ENCODE data around the gene NTN1. TPM values are rescaled to one million over a fixed set of nuclear protein-coding genes. Genes with fewer than 3 reads are reported as not detected.

The NTN1 gene
- total RNA-seq (2021), result 1.2 and 1.3 TPM in 2 replicates
- long read RNA-seq, partial matches to known transcripts, result 0 of 6 reads
- long read RNA-seq, other reads (novel, unspliced or antisense), result 6 of 6 reads

DNA sequence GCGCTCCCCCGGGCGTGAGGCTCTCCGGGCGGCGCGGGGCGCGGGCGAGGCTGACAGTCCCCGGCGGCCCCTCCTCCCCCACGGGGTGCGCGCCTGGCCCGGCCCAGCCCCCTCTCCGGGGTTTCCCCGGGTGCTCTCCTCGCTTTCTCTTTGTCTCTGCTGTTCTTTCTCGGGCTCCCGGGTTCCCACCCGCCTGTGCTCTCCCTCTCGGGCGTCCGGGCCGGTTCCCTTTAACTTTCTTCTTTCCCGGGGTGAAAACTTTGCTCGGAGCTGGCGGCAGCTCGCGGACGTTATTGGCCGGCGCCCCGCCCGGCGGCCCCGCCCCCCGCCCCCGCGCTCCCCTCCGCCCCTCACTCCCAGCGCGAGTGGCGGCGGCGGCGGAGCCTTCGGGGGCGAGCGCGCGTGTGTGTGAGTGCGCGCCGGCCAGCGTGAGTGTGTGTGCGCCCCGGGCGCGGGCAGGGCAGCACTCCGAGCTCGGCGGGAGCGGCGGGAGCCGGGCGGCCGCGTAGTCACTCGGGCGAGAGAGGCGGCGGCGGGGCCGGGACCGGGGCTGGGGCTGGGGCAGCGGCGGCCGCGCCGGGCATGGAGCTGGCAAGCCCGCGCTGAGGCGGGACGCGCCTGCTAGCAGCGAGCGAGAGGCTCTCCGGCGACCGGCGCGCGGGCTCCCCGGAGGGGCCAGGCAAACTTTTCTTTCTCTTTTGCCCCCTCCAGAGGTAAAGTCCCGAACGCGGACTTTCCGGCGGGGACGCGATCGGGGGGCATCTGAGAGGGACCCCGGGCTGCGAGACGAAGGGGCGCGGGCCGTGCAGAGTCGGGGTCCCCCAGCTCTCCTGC is at the start of gene NTN1:
Gene NTN1, plus strand, starts transcription at position 353 of the 834 bp plus-strand sequence. CDS start 864 bp downstream, outside the sequence.
- Histone ChIP-seq H4K5ac (ENCODE audit: insufficient read length, low read depth, low read length) (no peak within 1 kb of the TSS), H3K79me2 (ENCODE audit: insufficient read depth, low read length) (no peaks in the 10 kb centered on the region), H3K79me1 (ENCODE audit: insufficient read depth, low read depth, low read length, poor library complexity, severe bottlenecking) (no peaks in the 10 kb centered on the region), H3K9ac (ENCODE audit: extremely low read depth, insufficient read length, low read length) (no peak within 1 kb of the TSS), H3K4ac (ENCODE audit: low read depth, low read length) (no peak within 1 kb of the TSS), H3K56ac (ENCODE audit: insufficient read length, low read depth, low read length) (no peak within 1 kb of the TSS), H3K9me3 (ENCODE audit: control insufficient read depth, low read depth, low read length) (no peaks in the 10 kb centered on the region), H4K8ac (replicated peaks; ENCODE audit: insufficient read length, low read depth, low read length) (no peak within 1 kb of the TSS), H3T11ph (ENCODE audit: low read length) (no peak within 1 kb of the TSS), H2BK15ac (ENCODE audit: low read depth, low read length) (no peak within 1 kb of the TSS), H3K27ac (ENCODE audit: insufficient read length, low read depth, low read length) (no peak within 1 kb of the TSS), H3K23ac (ENCODE audit: insufficient read length, low read depth, low read length) (no peak within 1 kb of the TSS), H4K20me1 (ENCODE audit: control insufficient read depth, insufficient read depth, insufficient read length) (peaks cover 3% of the 10 kb centered on the region), H3K4me1 (ENCODE audit: insufficient read depth, low read length) (peaks cover 7% of the 10 kb centered on the region; the same call in 1 of the 2 replicates), H2BK5ac (ENCODE audit: insufficient read length, low read length) (no peak within 1 kb of the TSS), H3K27me3 (ENCODE audit: insufficient read depth, low read length) (peaks cover 59% of the 10 kb centered on the region), H3K18ac (ENCODE audit: insufficient read length, low read depth, low read length) (no peak within 1 kb of the TSS), H3K4me2 (ENCODE audit: insufficient read depth, insufficient read length, low read length) (peak within 1 kb of the TSS; percentile 50), H2AFZ (ENCODE audit: low read length) (no peak within 1 kb of the TSS), H2BK12ac (ENCODE audit: insufficient read length, low read depth, low read length) (no peak within 1 kb of the TSS), H3K14ac (ENCODE audit: insufficient read depth, low read length) (no peak within 1 kb of the TSS; the same call in 1 of the 2 replicates), H4K91ac (ENCODE audit: insufficient read length, low read depth, low read length) (no peak within 1 kb of the TSS), H2BK20ac (ENCODE audit: low read depth, low read length, poor library complexity, severe bottlenecking) (no peak within 1 kb of the TSS), H2BK120ac (ENCODE audit: low read depth, low read length, poor library complexity, severe bottlenecking) (no peak within 1 kb of the TSS), H3K23me2 (ENCODE audit: insufficient read length, low read depth, low read length, poor library complexity, severe bottlenecking) (peaks cover 15% of the 10 kb centered on the region), H2AK5ac (ENCODE audit: insufficient read length, low read length) (no peak within 1 kb of the TSS)
- DNase-seq, result peak; percentile 63
- Mint-ChIP-seq H3K27ac (no peak within 1 kb of the TSS), H3K4me3 (peak within 1 kb of the TSS; percentile 67 to 82), H3K27me3 (ENCODE audit: low read depth) (peaks cover 49% of the 10 kb centered on the region), H3K36me3 (ENCODE audit: insufficient read depth in 1 of 3, low read depth in 3 of 3) (no peaks in the 10 kb centered on the region), H3K4me1 (peaks cover 22 to 24% of the 10 kb centered on the region in 2 experiments), H3K9me3 (peaks cover 0 to 13% of the 10 kb centered on the region in 2 experiments; a peak in 1 of 5 replicates)
- TF ChIP-seq, protein P1, sequence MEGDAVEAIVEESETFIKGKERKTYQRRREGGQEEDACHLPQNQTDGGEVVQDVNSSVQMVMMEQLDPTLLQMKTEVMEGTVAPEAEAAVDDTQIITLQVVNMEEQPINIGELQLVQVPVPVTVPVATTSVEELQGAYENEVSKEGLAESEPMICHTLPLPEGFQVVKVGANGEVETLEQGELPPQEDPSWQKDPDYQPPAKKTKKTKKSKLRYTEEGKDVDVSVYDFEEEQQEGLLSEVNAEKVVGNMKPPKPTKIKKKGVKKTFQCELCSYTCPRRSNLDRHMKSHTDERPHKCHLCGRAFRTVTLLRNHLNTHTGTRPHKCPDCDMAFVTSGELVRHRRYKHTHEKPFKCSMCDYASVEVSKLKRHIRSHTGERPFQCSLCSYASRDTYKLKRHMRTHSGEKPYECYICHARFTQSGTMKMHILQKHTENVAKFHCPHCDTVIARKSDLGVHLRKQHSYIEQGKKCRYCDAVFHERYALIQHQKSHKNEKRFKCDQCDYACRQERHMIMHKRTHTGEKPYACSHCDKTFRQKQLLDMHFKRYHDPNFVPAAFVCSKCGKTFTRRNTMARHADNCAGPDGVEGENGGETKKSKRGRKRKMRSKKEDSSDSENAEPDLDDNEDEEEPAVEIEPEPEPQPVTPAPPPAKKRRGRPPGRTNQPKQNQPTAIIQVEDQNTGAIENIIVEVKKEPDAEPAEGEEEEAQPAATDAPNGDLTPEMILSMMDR (conservative IDR thresholded peaks at IDR 0.05), result no peak
- no CpG with 5 or more reads among the region's 111 CpGs for WGBS (ENCODE audit: extremely low coverage, insufficient read length, low lambda C conversion rate)
